ENCODE results near the gene C11orf91.

DNA sequence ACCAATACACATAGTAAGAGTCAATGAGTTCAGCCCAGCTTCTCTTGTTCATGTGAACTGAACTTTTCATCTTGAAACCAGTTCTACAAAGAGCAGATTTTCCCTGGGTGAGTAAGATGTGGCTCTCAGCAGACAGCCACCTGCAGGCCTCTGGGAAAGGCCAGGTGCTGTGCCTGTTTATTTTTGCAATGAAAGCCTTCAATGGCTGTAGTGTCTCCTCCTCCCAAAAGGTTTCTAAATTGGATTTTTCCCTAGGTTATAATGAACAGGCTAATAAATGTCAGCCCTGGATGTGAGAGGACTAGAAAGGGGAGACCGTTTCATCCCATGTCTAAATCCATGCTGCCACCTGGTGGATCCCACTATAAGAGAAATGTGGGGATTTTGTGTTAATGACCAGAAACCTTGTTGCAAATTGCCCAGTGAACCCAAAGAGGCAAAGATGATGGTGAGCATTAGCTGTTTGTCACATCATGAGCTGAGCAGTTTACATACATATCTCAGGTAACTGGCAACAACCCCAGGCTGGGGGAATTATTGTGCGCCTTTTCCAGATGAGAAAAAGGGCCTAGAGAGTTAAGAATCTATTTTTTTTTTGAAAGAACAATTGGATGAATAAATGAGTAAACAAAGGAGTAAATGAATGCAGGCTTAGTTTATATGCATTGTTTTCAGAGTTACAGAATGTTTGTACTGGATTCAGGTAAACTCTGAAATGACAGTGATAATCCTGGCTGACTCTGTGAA is 12.7 kb downstream of the C11orf91 start:
- TF ChIP-seq SUZ12 (IDR thresholded peaks at IDR 0.05) (no peak), FOXM1 (IDR thresholded peaks at IDR 0.05; ENCODE audit: borderline replicate concordance) (no peak), SP1 (IDR thresholded peaks at IDR 0.05) (no peak)
